H1 (cell line): ENCODE data around the gene TEX22. TPM values are rescaled to one million over a fixed set of nuclear protein-coding genes. Genes with fewer than 3 reads are reported as not detected.

Source experiments
- GABPA ChIP-seq: IDR thresholded peaks from 2 replicates; pipeline ENCODE4 v1.6.1; 2011; ENCODE audit warnings: mild to moderate bottlenecking, low read length, moderate library complexity, borderline replicate concordance; ENCODE audit not compliant: insufficient read depth
- HDAC2 ChIP-seq, 2 experiments: fragments of 300-600 bp in 1 of 2; sonication (generic) in 1 of 2; IDR thresholded peaks; 2 replicates each; pipeline ENCODE4 v1.6.1; 2011 to 2012; ENCODE audit warnings: low read depth in 2 of 2, low read length in 2 of 2, mild to moderate bottlenecking in 2 of 2, moderate library complexity in 2 of 2, borderline replicate concordance in 1 of 2, inconsistent platforms in 1 of 2
- KDM1A ChIP-seq: fragments of 200-600, 300-600 bp; sonication (generic); IDR thresholded peaks from 2 replicates; pipeline ENCODE4 v1.7.1; 2016; ENCODE audit warnings: mild to moderate bottlenecking, low read length, borderline replicate concordance
- RXRA ChIP-seq: IDR thresholded peaks from 2 replicates; pipeline ENCODE4 v1.6.1; 2011; ENCODE audit warnings: low read depth, mild to moderate bottlenecking, low read length, moderate library complexity; ENCODE audit not compliant: insufficient read depth
- SIN3A ChIP-seq, 2 experiments: IDR thresholded peaks in 1 of 2; conservative IDR thresholded peaks in 1 of 2; 2 replicates each; pipeline ENCODE4 v1.6.1; 2011 to 2012; ENCODE audit warnings: low read length in 2 of 2, improper control_type of control experiment in 1 of 2, low read depth in 1 of 2, mild to moderate bottlenecking in 1 of 2
- SP1 ChIP-seq: IDR thresholded peaks from 2 replicates; pipeline ENCODE4 v1.6.1; 2011; ENCODE audit warnings: low read depth, low read length
- TAF7 ChIP-seq: optimal IDR thresholded peaks from 2 replicates; pipeline ENCODE3; 2011; ENCODE audit warnings: low read depth, mild to moderate bottlenecking, inconsistent platforms, low read length, moderate library complexity, borderline replicate concordance
- ZNF274 ChIP-seq: IDR thresholded peaks from 2 replicates; pipeline ENCODE4 v1.7.0; 2012; ENCODE audit warnings: low read length, borderline replicate concordance; ENCODE audit errors: extremely low read depth
- polyA plus RNA-seq, 7 experiments: library from polyadenylated mRNA; depleted of rRNA in 3 of 7; stranded (reverse) in 5 of 7; unstranded in 2 of 7; fragments of >200 nt in 5 of 7; fragments of 200-250 nt in 2 of 7; gene quantifications; 1 replicate in 5 of 7; 2 replicates in 1 of 7; 4 replicates in 1 of 7; pipeline versions ENCODE4 v1.2.1 to v1.2.3, GENCODE V29; 2011 to 2013; ENCODE audit warnings: missing spikeins in 2 of 7, mixed read lengths in 2 of 7
- total RNA-seq: library from RNA; stranded (reverse); fragmentation: NEBNext Ultra II Directional; extraction: Animal tissue kit (Norgen Biotek cat#: 25700); gene quantifications from 2 replicates; pipeline ENCODE4 v1.2.1, GENCODE V29; 2021

TEX22 gene
- total and polyA plus RNA-seq, 2 of the 8 experiments (the other 6 are each of a cell fraction or from before 2014, with no cell fraction given), result 0.24 to 0.39 TPM

GRCh38 chr14:105384605-105385321, 13.6 kb upstream of the TEX22 start (continued):
- TF ChIP-seq RXRA, result no peak
- no peak for TF ChIP-seq ZNF274
- no peak for TF ChIP-seq SIN3A (conservative IDR thresholded peaks at IDR 0.05 in 1 of 2, IDR thresholded peaks at IDR 0.05 in 1 of 2; ENCODE audit: low read depth in 1 of 2, low read length in 2 of 2)
- no peak for TF ChIP-seq TAF7
- no peak for TF ChIP-seq KDM1A
- no peak for TF ChIP-seq GABPA
- TF ChIP-seq HDAC2 (IDR thresholded peaks at IDR 0.05; ENCODE audit: borderline replicate concordance in 1 of 2, low read depth in 2 of 2, low read length in 2 of 2), result no peak
- TF ChIP-seq SP1, result no peak
